ENCODE results near the gene HNMT.
"Not testable (repeated sequence)": the region's sequence is repeated elsewhere in the genome, so short reads cannot be mapped to it uniquely, and the experiment has no call there.

The HNMT gene

DNA sequence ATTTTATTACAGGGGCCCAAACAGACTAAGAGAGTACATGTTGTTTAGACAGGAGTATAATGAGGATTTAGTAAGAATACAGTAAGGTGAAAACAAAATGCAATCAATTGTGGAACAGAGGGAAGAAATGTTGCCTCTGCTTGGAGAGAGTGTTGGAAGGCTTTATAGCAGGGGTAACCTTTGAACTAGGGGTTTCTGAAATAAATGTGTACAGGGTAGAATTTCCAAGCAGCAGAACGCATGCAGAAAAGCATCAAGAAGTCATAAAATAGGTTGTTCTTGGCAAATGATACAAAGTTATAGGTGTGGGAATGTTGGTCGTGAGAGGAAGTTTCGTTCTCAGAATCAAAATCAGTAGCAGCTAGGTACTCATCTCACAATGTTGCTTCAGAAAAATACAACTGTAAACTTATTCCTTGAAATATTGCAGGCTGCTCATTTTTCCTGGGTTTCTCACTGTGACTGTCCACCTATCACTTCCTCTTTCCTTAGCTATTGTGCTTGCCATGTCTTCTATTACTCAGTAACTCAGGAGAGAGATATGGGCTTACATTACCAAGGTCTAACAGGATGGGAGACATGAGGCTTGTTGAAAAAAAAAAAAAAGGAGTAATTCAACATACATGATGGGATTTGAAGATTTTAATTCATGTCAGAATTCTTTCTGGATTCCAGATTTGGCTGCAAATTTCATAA, 17.1 kb upstream of the HNMT start:
- DNase-seq: no peak

DNA sequence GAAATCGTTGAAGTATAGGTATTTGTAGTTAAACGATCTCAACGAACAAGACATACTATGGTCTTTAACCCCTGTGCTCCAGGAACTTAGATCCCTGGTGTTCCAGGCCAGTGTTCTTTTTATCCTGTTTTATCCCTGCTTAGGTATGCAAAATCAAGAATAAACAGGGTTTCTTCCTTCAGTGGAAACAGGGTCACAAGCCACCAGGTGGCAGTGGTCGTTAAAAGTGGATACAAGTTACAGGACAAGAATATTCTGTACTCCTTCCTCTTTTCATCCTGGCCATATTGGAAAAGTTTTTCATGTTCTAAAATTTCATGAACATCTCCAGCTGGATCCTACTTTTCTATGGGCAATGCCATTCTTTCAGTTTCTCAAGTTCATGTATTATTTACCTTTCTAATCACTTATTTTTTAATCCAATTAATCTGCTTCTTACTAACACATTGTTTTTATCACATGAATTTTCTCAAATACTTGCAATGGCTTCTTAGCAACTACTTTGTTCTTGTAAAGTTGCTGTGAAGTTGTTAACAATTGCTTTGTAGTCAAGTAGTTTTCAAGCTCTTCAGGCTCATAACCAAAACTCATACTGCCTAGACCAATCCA, 16.4 kb upstream of the HNMT start:
- DNase-seq: peak; percentile 71

DNA sequence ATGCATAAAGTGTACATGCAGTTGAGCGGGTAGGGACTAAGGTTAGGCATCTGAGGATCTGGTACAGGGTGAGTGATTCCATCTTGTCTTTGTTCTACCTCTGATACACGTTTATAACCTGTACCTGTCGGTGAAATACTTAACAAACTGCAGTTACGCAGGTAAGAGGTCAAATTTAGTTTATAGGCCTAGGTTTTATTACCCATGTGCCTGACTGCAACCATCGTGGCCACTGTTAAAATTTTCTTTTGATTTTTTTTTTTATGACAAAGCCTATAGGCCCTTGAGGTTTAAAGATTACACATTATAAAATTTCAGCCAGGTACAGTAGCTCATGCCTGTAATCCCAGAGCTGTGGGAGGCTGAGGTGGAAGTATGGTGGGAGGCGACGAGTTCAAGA, 15.4 kb upstream of the HNMT start:
- DNase-seq: no peak

GRCh38 chr2:137950238-137950637, 14.0 kb upstream of the HNMT start:
- no peak for DNase-seq

DNA sequence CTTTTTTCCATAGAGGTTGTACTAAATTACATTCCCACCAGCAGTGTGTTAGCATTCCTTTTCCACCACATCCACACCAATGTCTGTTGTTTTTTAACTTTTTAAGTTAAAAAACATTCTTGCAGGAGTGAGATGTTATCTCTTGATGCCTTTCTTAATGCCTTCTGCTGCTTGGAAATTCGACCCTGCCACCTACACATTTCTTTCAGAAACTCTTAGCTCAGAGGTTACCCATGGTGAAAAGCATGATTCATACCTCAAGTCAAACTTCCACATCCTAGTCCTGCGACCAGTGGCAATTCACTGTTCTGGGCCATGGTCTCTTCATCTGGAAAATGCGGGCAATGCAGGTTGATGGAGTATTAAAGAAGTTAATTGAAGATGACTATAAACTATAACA, 12.7 kb upstream of the HNMT start:
- DNase-seq: no peak

- no peak for DNase-seq
Observed at GRCh38 chr2:137952586-137953129, 11.6 kb upstream of the HNMT start.

DNA sequence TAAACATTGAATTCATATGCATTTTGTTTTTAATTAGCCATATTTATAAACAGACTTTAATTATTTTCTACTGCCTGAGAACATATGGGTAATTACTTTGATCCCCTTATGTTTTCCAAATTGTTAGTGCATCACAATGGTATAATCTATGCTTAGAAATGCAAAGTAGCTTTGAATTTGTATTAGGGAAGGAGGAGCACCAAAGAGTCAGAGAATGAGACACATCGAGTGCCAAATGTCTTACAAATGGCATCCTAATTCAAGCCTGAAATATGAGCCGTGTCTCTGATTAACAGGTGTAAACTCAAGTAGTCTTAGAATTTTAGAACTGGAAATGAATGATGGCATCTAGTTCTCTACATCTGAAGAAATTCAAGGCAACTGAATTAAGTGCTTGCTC, 8.7 kb upstream of the HNMT start:
- no peak for DNase-seq

- peak; percentile 25 for DNase-seq
Observed at GRCh38 chr2:137957033-137957432, 7.2 kb upstream of the HNMT start.

DNA sequence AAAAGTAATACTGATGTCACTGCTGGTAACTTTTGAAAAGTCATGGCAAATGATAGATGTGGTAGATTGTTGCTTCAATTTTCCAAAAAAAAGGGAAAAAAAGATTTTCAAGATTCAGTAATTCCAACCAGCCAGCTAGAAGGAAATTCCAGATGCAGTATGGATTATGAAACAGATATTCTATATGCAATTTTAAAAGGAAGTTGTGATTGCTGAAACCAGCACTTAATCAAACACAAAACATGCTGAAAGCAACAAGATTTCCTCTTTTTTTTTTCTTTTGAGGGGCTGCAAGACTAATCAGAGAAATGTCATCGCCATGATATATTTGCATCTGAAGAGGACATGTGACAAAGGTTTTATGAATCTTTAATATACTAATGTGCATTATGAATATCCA, 5.1 kb upstream of the HNMT start:
- DNase-seq: no peak

GRCh38 chr2:137960223-137960622, 4.0 kb upstream of the HNMT start:
- no peak for DNase-seq

- no peak for DNase-seq
Observed at GRCh38 chr2:137961602-137962001, 2.7 kb upstream of the HNMT start.

DNA sequence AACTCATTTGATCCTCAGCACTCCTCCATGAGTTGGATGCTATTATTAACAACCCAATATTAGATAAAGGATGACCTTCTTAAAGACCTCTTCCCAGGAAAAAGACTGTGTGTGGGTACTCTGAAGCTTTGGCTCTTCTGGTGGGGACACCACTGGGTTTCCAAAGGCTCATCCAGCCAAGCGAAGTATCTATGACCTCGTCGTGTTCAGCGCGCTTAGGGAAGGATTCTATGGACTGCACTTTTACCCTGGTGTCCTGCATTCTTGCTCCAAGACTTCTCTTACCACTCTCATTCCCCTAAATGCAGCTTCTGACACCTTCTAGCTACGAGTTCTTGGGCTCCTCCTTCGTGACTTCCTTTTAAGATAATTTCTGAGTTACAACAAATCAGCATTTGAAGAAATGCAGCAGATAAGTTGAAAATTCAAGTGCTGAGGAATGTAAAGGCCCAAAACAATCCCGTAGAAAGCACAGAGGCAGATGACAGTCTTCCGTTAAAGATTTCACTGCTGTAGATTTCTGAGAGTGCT, 673 bp upstream of the HNMT start:
- no peak for DNase-seq

DNA sequence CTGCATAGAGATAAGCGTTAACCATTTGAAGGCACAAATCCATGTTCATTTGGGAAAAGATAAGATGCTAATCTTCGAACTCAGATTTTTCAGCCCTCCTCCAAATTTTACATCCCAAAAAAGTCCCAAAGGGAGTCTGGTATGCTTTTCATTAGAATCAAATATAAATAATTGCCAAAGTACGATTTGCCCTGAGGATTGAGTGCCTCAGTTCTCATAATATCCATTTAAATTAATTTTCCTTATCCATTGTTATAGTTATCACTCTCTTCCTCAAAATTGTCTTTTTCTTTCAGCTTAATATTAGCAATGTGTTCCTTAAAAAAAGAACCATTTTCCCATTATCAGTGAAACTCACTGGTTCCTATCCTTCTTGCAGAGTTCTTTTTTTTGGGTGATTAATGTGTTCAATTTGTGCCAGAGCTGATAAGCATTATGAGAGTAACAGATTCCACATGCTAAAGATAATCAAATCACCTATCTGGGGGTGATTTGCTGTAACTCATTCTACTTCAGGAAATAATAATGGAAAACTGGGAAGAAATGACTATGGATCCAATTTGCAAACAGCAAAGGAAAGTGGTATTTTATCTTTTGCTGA, 686 bp downstream of the HNMT start:
- no peak for DNase-seq

DNA sequence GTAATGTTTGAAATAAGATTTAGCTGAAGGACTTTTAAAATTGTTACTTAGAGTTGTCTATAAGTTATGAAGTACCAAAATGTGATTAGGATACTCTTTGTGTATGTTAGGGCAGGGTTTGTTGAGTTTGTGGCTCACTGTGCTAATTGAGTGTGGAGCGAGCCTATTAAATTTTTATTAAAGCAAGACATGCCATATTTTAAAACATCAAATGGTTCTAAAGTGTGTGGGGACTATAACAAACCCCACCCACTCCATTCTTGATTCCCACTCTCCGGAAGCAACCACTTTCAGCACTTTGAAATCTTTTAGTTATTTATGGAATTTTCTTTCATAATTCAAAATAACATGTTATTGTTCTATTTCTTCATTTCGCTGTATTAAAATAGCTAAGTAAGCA, 1.8 kb downstream of the HNMT start:
- DNase-seq: no peak

DNA sequence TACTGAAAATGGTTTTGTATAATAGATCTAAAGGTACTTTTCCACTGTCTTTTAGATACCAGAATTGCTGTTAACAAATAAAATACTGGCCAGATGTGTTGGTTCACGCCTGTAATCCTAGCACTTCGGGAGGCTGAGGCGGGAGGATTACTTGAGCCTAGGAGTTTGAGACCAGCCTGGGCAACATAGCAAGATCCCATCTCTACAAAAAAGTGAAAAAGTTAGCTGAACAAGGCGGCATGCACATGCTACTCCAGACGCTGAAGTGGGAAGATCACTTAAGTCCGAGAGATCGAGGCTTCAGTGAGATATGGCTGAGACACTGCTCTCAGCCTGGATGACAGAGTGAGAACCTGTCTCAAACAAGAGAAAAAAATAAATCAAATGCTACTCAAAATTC, 2.8 kb downstream of the HNMT start:
- DNase-seq: no peak

- DNase-seq: peak; percentile 22
Observed at GRCh38 chr2:137968477-137969417, 4.5 kb downstream of the HNMT start.

DNA sequence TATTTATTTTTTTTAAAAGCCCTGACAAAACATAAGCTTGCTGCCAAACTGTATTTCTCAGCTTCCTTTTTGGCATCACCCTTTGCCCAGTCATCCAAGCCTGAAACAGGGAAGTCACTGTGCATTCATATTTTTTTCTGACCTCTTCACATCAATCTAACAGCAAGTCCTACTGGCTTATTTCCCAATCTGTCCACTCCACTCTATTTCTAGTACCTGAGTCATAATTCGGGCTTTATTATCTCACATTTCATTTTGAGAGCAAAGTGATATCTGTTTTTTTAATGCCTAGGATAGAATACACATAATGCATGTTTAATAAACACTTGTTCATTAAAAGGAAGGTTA, 5.1 kb downstream of the HNMT start:
- DNase-seq: no peak

- DNase-seq: no peak
Observed at GRCh38 chr2:137969876-137970275, 5.6 kb downstream of the HNMT start.

- DNase-seq: not testable (repeated sequence)
Observed at GRCh38 chr2:137971259-137971658, 7.0 kb downstream of the HNMT start.

- DNase-seq: no peak
Observed at GRCh38 chr2:137973280-137973679, 9.0 kb downstream of the HNMT start.

DNA sequence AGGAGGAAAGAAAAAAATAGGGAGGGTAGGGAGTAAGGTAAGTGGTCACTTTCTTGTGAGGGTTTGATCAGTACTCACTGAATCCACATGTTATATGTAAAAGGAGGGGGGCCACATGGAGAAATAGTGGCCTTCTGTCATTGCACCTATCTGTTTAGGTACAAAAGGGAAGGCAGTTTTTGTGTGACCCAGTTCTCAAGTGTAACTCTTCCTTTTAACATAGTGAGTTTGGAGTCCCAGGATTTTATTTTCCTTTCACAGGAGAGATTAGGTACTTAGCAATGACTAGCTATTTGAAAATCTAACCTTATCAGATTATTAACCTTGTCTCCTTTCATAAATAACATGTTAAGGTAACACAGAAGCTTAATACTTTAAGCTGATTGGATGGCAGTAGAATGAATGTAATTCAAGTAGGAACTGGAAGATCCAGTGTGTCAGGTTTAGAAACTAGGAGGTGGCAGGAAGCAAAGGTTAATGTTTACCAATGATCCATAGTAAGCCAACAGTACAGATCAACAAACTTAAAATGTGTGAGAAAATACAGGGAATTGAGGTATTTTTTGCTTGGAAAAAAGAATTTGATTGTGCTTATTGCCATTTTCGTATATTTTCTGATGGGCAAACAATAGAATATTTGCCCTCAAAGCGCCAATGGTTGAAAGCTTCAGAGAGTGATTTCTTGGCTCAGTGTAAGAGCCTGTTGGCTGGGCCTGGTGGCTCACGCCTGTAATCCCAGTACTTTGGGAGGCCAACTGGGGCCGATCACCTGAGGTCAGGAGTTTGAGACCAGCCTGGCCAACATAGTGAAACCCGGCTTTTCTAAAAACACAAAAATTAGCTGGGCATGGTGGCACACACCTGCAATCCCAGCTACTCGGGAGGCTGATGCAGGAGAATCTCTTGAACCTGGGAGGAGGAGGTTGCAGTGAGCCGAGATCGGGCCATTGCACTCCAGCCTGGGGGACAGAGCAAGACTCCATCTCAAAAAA, 11.3 kb downstream of the HNMT start:
- peak; percentile 44 for DNase-seq

- no peak for DNase-seq
Observed at GRCh38 chr2:137976274-137976673, 12.0 kb downstream of the HNMT start.
